Stimulated activated CD4-positive, alpha-beta T cell treated with anti-CD3 and anti-CD28 coated beads, Interleukin-2, amount 100 ng/mL, for 24 hours (primary cell): Measurements from ENCODE around the gene ADPRS.
A peak's percentile ranks its signal among the peaks of the same experiment; 100 is the strongest.

ENCODE experiments used
- DNase-seq, 2 donors: peaks; one replicate each; pipeline ENCODE4 v3.0.0-alpha.2; 2020

The ADPRS gene

DNA sequence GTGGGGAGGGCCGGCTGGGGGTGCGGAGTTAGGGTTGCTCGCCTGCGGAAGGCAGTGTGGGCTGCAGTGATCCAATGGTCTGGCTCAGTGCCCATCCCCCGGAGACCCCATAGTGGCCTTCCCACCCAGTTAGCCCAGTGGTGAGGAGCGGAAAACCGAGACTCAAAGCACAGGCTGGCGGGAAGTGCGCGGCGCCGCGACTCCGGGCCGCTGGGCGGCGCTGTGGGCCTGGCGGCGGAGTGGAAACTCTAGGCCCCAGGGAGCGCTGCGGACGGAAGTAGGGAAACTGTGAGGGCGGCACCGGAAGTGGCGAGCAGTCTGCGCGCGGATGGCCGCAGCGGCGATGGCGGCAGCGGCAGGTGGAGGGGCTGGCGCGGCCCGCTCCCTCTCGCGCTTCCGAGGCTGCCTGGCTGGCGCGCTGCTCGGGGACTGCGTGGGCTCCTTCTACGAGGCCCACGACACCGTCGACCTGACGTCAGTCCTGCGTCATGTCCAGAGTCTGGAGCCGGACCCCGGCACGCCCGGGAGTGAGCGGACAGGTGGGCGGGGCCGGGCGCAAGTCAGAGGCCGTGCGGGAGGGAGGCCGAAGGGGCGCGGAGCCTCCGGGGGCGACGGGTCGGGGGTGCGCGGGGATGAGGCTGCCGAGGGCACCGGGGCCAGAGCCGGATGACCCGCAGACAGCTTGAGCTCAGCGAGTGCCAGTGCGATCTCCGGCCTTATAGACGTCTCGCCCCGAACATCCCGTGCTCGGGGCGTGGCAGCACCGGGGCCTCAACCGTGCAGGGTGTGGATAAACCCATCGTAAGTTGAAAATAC is at the start of gene ADPRS:
TSS of gene ADPRS (plus strand) at position 316 of the 816 bp plus-strand sequence. CDS start at position 329, 13 bp downstream.
- DNase-seq = peak; percentile 93

GRCh38 chr1:36040238-36040637 is 48.5 kb upstream of the ADPRS start:
- DNase-seq = no peak

GRCh38 chr1:36051821-36052220 is 36.9 kb upstream of the ADPRS start:
- DNase-seq = no peak

- DNase-seq = no peak
Measured at GRCh38 chr1:36053978-36054377, 34.7 kb upstream of the ADPRS start.

DNA sequence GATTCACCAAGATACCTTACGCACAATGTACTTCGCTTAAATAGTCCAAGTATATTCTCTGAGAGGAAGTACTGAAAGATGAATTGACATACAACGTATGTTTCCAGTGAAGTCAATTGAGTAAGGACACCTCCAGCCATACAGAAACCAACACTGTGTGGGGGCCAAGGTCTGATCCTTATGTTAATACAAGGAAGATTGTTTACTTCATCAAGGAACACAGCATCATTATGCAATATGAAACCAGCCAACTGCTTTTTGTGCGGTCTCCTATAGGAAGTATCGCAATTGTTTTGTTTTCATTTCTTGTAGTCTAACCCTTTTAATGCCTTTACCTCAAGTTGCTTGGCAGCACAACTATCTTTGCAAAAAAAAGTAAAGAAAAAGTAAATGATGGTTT is 33.0 kb upstream of the ADPRS start:
- DNase-seq = no peak

- no peak for DNase-seq
Measured at GRCh38 chr1:36062315-36062714, 26.4 kb upstream of the ADPRS start.

- no peak for DNase-seq
Measured at GRCh38 chr1:36067871-36068270, 20.8 kb upstream of the ADPRS start.

GRCh38 chr1:36068866-36069265 is 19.8 kb upstream of the ADPRS start:
- no peak for DNase-seq

DNA sequence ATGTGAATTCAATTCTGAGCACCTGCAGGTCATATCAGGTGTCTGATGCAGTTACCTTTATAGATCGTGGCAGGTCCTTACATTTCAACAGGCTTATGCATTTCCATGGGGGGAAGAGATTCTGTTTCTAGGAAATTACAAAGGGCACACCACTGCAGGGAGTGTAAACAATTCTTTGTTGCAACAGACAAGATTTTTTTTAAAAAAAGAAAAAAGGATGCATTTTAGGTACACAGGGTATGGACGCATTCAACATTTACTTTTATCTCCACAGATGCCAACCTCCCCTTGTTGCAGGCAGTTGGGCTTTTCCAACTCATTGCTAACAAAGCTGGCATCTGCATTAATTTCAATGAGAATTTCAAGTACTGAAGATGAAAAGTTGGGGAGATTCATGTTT is 18.3 kb upstream of the ADPRS start:
- no peak for DNase-seq

- DNase-seq = no peak
Measured at GRCh38 chr1:36076979-36077573, 11.6 kb upstream of the ADPRS start.

DNA sequence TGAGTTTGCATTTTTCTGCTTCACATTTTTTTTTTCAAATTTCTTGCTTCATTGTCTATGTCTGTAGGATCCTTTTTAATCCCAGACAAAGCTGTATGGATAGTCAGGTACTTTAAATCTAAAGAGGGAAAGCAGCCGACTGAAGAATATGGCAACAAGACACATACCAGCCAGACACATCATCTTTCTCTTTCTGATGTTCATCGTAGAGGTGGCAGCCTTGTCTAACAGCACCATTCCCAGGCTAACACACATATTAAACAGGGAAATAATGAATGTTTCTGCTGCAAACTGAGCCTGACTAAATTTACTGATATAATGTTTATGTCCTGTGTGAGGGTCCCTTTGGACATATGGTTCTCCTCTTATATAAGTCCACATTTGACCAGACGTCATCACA is 8.5 kb upstream of the ADPRS start:
- no peak for DNase-seq

- no peak for DNase-seq
Measured at GRCh38 chr1:36080801-36081200, 7.9 kb upstream of the ADPRS start.

DNA sequence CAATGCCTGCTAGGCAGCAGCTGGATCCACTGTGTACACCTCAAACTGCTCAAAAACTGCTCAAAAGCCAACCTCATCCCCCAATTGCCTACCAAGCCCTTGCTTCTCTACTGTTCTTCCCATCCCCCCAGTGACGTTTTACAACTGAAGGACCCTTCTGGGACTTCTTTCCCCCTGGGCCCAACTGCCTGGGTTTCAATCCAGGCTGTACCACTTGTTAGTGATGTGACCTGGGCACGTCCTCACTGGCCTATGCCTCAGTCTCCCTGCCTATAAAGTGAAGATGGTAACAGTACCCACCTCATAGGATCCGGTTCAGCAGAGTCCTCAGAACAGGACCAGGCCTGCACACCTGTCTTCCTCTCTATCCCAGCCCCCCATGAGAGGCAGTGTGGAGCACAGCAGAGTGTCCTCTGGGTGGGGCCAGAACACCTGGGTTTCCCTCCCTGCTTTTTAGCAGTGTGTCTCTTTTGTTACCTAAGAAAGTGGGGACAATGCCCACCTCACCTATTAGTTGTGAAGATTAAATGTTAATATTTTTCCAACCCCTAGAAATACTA is 6.7 kb upstream of the ADPRS start:
- DNase-seq = no peak

DNA sequence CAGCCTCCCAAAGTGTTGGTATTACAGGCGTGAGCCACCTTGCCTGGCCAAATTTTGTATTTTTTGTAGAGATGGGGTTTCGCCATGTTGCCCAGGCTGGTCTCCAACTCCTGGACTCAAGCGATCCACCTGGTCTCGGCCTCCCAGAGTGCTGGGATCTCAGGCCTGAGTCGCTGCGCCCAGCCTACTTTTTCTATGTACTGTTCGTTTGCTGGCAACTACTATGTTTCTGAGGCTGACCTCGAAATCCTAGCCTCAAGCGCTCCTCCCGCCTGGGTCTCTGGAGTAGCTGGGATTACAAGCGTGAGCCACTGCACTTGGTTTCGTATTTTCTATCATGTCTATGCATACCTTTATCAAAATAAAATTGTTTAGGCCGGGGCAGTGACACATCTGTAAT is 5.5 kb upstream of the ADPRS start:
- DNase-seq = no peak

DNA sequence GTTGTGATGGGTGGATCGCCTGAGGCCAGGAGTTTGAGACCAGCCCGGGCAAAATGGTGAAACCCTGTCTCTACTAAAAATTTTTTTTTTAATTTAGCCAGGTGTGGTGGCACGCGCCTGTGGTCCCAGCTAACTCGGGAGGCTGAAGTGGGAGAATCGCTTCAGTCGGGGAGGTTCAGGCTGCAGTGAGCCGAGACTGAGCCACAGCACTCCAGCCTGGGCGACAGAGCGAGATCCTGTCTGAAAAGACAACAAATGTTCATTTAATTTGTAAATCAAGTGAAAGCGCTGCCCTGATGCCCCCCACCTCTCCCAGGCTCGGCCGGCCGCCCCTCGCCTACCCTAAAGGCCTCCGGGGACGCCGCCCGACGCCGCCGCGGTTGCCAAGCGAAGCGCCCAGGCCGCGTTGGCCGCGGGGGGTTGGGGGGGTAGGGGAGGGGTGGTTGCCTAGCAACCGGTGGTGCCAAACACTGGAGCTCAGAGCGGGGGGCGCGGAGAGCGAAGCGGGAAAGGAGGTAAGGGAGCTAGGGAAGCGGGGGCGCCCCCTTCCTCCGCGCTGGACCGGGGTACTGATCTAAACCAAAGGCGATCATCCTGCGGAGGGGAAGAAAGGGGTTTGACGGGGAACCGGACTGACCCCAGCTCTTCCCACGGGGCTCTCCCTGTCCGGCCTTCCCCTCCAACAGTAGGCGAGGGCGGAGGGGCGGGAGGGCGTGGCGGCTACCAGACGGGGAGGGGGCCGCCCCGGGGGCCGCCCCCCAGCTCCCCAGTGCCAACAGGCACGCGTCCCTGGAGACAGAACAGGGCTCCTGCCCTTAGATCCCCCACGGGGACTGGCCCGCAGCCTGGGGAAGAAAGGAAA is 4.8 kb upstream of the ADPRS start, which contains the start of gene TEKT2:
TSS of gene TEKT2 (plus strand) at position 460 of the 862 bp plus-strand sequence. CDS start 828 bp downstream, outside the sequence.
- DNase-seq = no peak

DNA sequence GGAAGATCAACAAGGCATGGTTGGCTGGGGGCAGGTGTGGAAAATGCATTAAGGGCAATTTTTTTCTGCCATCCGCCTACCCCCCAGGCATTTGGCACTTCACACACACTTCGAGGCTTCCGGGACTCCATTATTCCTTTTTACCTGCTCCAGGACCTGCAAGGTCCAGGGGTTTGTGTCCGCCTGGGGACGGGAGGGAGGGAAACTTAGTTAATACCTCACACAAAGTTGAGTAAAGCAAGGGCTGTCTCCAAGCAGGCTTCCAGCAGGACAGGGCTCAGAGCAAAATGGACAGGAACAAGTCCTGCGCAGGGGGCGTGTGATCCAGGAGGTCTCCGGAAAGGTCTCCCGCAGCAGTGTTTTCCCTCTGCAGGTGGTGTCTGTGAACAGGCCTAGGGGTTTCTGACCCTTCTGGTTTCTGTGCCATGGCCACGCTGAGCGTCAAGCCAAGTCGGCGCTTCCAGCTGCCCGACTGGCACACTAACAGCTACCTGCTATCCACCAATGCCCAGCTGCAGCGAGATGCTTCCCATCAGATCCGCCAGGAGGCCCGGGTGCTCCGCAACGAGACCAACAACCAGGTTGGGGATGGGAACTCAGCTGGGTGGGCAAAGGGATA is 4.1 kb upstream of the ADPRS start:
- no peak for DNase-seq

DNA sequence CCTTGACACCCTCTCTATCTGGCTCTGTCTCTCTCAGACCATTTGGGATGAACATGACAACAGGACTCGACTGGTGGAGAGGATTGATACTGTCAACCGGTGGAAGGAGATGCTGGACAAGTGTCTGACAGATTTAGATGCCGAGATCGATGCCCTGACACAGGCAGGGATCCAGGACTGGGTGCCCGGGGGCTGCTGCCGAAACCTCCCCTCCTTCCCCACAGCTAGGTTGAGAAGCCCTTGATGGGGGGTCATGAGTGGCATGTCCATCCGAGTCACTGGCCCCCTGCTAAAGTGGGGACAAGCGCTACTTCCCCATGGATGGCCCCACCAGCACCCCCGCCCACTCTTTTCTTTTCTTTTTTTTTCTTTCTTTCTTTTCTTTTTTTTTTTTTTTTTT is 3.6 kb upstream of the ADPRS start:
- DNase-seq = no peak

GRCh38 chr1:36085686-36086526 is 2.8 kb upstream of the ADPRS start:
- DNase-seq = no peak

GRCh38 chr1:36086529-36087232 is 2.0 kb upstream of the ADPRS start:
- no peak for DNase-seq

GRCh38 chr1:36087233-36088123 is 1.2 kb upstream of the ADPRS start:
- no peak for DNase-seq
